Calu3 (cell line): Measurements from ENCODE around the gene P3R3URF. TPM values are rescaled to one million over a fixed set of nuclear protein-coding genes. Genes with fewer than 3 reads are reported as not detected.

Experiments
- BruUV-seq: library from RNA; stranded (reverse); fragments of 400-500 nt; replicated peaks from 2 replicates; lab custom pipeline; 2021; lab: Mats Ljungman, UMichigan
- CTCF ChIA-PET: fragments of 300-600 bp; sonication (Branson Sonifier 250); formaldehyde crosslinking; loops from one replicate; lab custom pipeline; 2022; ENCODE audit warnings: antibody characterized with exemption; lab: Charles Lee
- DNase-seq: peaks from one replicate; pipeline ENCODE4 v3.0.0; 2022
- H3K27ac Mint-ChIP-seq: one replicate; pipeline ENCODE4 v1.8.0; 2022; ENCODE audit warnings: mixed read lengths; ENCODE audit not compliant: unreplicated experiment
- H3K27me3 Mint-ChIP-seq: one replicate; pipeline ENCODE4 v1.8.0; 2022; ENCODE audit warnings: mixed read lengths; ENCODE audit not compliant: unreplicated experiment
- H3K36me3 Mint-ChIP-seq: one replicate; pipeline ENCODE4 v1.8.0; 2022; ENCODE audit warnings: mild to moderate bottlenecking, moderate library complexity, mixed read lengths; ENCODE audit not compliant: insufficient read depth, unreplicated experiment
- H3K4me1 Mint-ChIP-seq: one replicate; pipeline ENCODE4 v1.8.0; 2022; ENCODE audit warnings: mild to moderate bottlenecking, low read depth, mixed read lengths; ENCODE audit not compliant: unreplicated experiment
- H3K4me3 Mint-ChIP-seq: one replicate; pipeline ENCODE4 v1.8.0; 2022; ENCODE audit warnings: mild to moderate bottlenecking, low read depth, moderate library complexity, mixed read lengths; ENCODE audit not compliant: unreplicated experiment
- H3K9me3 Mint-ChIP-seq: one replicate; pipeline ENCODE4 v1.8.0; 2022; ENCODE audit warnings: low read depth, mixed read lengths; ENCODE audit not compliant: unreplicated experiment
- intact Hi-C: fragments of 100-400 bp; cut with micrococcal nuclease; formaldehyde crosslinking; loops from one replicate; pipeline ENCODE4 v1.10.0; 2022; ENCODE audit not compliant: unreplicated experiment
- total RNA-seq: library from RNA; stranded (reverse); gene quantifications from 2 replicates; pipeline ENCODE4 v1.2.3, GENCODE V29; 2022
- TF ChIP-seq, protein P1 (sequence below): fragments of 200-600 bp; IDR thresholded peaks from one replicate; pipeline ENCODE4 v1.8.0; 2022; ENCODE audit warnings: antibody characterized with exemption; ENCODE audit not compliant: unreplicated experiment

The P3R3URF gene
- total RNA-seq, 1 experiment from 2014 or later: not detected

- Mint-ChIP-seq H3K4me3 (no peak overlapping the region), H3K36me3 (peaks cover 27% of the 10 kb centered on the region), H3K9me3 (no peaks in the 10 kb centered on the region), H3K27ac (no peak overlapping the region), H3K27me3 (no peaks in the 10 kb centered on the region), H3K4me1 (no peaks in the 10 kb centered on the region)
- no TSS peak for BruUV-seq
- CTCF ChIA-PET: interaction anchor here (0.5 to 0.8 kb wide), 2 partner anchors 11 to 29 kb away, joined by 3 read pairs; no protein-coding TSS in a partner anchor
- TF ChIP-seq, protein P1, sequence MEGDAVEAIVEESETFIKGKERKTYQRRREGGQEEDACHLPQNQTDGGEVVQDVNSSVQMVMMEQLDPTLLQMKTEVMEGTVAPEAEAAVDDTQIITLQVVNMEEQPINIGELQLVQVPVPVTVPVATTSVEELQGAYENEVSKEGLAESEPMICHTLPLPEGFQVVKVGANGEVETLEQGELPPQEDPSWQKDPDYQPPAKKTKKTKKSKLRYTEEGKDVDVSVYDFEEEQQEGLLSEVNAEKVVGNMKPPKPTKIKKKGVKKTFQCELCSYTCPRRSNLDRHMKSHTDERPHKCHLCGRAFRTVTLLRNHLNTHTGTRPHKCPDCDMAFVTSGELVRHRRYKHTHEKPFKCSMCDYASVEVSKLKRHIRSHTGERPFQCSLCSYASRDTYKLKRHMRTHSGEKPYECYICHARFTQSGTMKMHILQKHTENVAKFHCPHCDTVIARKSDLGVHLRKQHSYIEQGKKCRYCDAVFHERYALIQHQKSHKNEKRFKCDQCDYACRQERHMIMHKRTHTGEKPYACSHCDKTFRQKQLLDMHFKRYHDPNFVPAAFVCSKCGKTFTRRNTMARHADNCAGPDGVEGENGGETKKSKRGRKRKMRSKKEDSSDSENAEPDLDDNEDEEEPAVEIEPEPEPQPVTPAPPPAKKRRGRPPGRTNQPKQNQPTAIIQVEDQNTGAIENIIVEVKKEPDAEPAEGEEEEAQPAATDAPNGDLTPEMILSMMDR: no peak
- intact Hi-C loops: no loop called here
- no peak for DNase-seq
These were observed 18.4 kb upstream of the P3R3URF start for GRCh38 chr1:46194641-46195193.

DNA sequence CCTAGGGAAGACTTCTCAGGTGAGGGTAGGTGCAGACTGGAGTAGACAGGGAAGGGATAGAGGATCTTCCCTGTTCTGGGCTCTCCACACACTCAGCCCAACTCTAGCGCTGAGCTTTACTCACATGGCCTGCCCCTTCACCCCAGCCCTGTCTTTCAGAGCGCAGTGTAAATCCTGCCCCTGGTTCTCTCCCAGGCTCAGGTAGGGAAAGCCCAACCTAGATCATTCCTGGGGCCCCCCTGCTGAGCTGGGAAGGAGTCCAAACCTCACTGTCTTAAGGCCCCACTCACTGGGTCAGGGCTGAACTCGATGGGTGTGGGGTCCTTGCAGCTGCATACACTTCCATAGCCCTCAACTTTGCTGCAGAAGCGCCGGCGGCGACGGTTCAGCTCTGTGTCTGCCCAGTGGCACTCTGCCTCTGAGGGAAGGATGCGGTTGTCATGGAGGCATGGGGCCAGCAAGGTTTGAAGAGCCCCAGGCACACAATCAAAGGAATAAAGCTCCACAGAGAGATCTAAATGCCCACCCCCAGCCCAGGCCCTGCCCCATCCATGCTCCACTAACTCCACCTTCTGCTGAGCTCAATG, 17.8 kb upstream of the P3R3URF start:
- peaks cover 33% of the 10 kb centered on the region for H3K36me3 Mint-ChIP-seq

DNA sequence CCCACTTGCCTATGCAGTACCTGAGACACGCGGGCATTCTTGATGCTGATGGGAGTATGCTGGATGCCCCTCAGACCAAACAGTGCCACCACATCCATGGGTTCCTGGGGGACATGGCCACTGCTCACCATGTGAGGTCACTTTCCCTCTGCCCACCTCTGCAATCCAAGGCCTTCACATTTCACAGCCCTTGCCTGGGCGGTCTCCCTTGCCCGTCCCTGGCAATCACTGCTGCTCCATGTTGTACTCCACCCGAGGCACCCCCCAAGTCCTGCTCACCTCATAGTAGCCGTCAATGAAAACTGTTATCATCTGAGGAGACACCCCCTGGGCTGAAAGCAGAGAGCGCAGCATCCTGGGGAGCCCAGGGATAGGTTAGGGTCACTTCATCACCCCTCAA, 17.0 kb upstream of the P3R3URF start:
- TF ChIP-seq, protein P1: no peak
- Mint-ChIP-seq H3K4me1 (peaks cover 6% of the 10 kb centered on the region), H3K9me3 (no peaks in the 10 kb centered on the region), H3K27me3 (no peaks in the 10 kb centered on the region), H3K36me3 (peaks cover 29% of the 10 kb centered on the region), H3K27ac (no peak overlapping the region), H3K4me3 (no peak overlapping the region)
- intact Hi-C loops: no loop called here
- CTCF ChIA-PET: no interaction called here
- DNase-seq: no peak
- no TSS peak for BruUV-seq

More for the DNA sequence above, 17.8 kb upstream of the P3R3URF start:
- Mint-ChIP-seq H3K4me3 (no peak overlapping the region), H3K4me1 (no peaks in the 10 kb centered on the region), H3K27ac (no peak overlapping the region), H3K9me3 (no peaks in the 10 kb centered on the region), H3K27me3 (no peaks in the 10 kb centered on the region)
- CTCF ChIA-PET: interaction anchor here (0.5 kb wide), 1 partner anchor 11 kb away, joined by 3 read pairs; no protein-coding TSS in a partner anchor
- BruUV-seq: no TSS peak
- TF ChIP-seq, protein P1: no peak
- intact Hi-C loops: no loop called here
- DNase-seq: no peak

DNA sequence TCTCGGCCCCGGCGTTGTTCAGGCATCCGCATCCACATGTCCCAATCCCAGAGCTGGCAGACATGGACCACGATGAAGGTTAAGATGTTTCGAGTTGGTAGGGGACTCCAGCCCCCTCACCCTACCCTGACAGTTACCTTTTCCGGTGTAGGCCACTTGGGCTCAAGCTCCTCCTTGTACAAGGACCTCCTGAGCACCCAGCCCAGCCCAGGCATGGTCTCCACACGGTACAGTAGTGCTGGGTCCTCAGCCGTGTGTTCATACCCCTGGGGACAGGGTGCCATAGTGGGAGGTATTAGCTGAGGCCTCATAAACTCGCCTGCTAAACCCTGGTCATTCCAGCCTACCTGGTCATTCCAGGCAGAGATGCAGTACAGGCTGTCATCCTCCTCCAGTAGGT, 15.9 kb upstream of the P3R3URF start:
- no TSS peak for BruUV-seq
- intact Hi-C loops: no loop called here
- H3K9me3 Mint-ChIP-seq: no peaks in the 10 kb centered on the region
- TF ChIP-seq, protein P1: no peak
- peaks cover 25% of the 10 kb centered on the region for H3K36me3 Mint-ChIP-seq
- no peaks in the 10 kb centered on the region for H3K27me3 Mint-ChIP-seq
- no peak overlapping the region for H3K4me3 Mint-ChIP-seq
- H3K27ac Mint-ChIP-seq: no peak overlapping the region
- H3K4me1 Mint-ChIP-seq: peaks cover 15% of the 10 kb centered on the region
- DNase-seq: no peak
- CTCF ChIA-PET: no interaction called here
